Muscle layer of duodenum (tissue), 2 donors: Measurements from ENCODE around the gene NPB.

Source experiments
- H3K27ac ChIP-seq: one replicate; pipeline ENCODE4 v1.7.0; 2013; ENCODE audit warnings: mild to moderate bottlenecking, low read length
- H3K27me3 ChIP-seq: one replicate; pipeline ENCODE4 v1.7.0; 2013; ENCODE audit warnings: low read depth, mild to moderate bottlenecking, control low read depth, low read length
- H3K36me3 ChIP-seq, 2 donors: one replicate each; pipeline ENCODE4 v1.7.0; 2013; ENCODE audit warnings: low read length in 2 of 2, control low read depth in 1 of 2, mild to moderate bottlenecking in 1 of 2; ENCODE audit not compliant: insufficient read depth in 2 of 2, control insufficient read depth in 1 of 2
- H3K4me1 ChIP-seq, 2 donors: one replicate each; pipeline ENCODE4 v1.7.0; 2013; ENCODE audit warnings: low read length in 2 of 2, mild to moderate bottlenecking in 2 of 2, control low read depth in 1 of 2, moderate library complexity in 1 of 2; ENCODE audit not compliant: insufficient read depth in 2 of 2, control insufficient read depth in 1 of 2
- H3K4me3 ChIP-seq, 2 donors: one replicate each; pipeline ENCODE4 v1.7.0; 2013; ENCODE audit warnings: low read length in 2 of 2, low read depth in 1 of 2, mild to moderate bottlenecking in 1 of 2
- H3K9me3 ChIP-seq, 2 donors: one replicate each; pipeline ENCODE4 v1.7.0; 2013; ENCODE audit warnings: low read length in 2 of 2, control low read depth in 1 of 2, mild to moderate bottlenecking in 1 of 2; ENCODE audit not compliant: control insufficient read depth in 1 of 2
- donor health status: healthy.

NPB gene

DNA sequence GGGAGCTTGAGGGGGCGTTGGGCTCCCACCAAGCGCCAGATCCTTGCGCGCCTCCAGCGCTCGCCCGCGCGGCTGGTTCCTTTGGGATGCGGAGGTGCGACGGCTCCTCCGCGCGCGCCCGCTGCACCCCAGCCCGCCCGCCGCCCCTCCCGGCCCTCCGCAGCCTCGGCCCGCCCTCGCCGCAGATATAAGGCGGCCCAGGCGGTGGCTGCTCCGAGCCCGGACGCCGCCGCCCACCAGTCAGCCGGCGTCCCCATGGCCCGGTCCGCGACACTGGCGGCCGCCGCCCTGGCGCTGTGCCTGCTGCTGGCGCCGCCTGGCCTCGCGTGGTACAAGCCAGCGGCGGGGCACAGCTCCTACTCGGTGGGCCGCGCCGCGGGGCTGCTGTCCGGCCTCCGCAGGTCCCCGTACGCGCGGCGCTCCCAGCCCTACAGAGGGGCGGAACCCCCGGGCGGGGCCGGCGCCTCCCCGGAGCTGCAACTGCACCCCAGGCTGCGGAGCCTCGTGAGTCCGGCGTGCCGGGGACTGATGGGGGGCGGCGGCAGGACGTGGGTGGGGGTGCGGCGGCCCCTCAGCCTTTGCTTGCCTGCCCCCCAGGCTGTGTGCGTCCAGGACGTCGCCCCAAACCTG lies at the start of gene NPB:
NPB (plus strand) TSS at position 216 of the 630 bp plus-strand sequence; CDS start at position 256, 40 bp downstream.
- peaks cover 20 to 40% of the 10 kb centered on the region in 2 donors for H3K36me3 ChIP-seq
- peaks cover 6% of the 10 kb centered on the region for H3K27me3 ChIP-seq
- no peak within 1 kb of the TSS for H3K27ac ChIP-seq
- H3K4me1 ChIP-seq, result peaks cover 0 to 15% of the 10 kb centered on the region in 2 donors
- peak within 1 kb of the TSS in 1 of 2 donors; percentile 45 for H3K4me3 ChIP-seq
- no peaks in the 10 kb centered on the region for H3K9me3 ChIP-seq

DNA sequence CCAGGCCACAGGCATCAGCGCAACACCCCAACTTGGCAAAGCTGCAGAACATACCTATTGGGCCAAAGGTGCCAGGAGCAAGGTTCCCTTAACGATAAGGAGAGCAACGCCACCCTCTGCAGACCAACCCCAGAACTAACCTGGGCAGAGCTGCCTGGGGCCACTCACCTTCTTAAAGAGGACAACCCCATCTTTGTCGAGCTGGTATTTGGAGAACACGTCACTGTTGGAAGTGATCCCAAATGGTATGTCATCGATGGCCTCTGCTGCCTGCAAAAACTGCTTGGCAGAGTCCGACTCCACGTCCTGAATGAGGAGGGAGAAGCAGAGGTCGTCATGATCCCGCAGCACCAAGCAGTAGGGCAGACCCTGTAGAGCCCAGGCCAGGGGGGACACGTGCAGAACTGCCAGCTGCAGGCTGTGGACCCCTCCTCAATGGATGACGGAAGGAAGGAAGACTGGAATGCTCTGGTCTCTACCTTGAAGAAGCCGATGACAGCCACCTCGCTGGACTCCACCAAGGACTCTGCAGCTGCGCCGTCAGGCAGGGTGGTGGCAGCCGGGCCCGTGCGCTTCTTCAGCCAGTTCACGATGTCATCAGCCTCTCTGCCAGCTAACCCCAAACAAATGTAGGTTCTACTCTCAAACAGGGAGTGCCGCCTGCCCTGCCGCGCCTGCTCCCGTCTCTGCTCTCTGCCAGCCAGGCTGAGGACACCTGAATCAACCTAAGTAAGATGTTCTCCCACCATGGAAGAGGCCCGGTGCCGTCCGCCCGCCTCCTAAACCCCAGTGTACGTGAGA lies 46.9 kb upstream of the NPB start:
- no peaks in the 10 kb centered on the region for H3K9me3 ChIP-seq
- H3K4me3 ChIP-seq, result no peak overlapping the region
- H3K36me3 ChIP-seq, result peaks cover 38 to 47% of the 10 kb centered on the region in 2 donors
- no peaks in the 10 kb centered on the region for H3K27me3 ChIP-seq
- H3K27ac ChIP-seq, result no peak overlapping the region
- H3K4me1 ChIP-seq, result peaks cover 5 to 24% of the 10 kb centered on the region in 2 donors

DNA sequence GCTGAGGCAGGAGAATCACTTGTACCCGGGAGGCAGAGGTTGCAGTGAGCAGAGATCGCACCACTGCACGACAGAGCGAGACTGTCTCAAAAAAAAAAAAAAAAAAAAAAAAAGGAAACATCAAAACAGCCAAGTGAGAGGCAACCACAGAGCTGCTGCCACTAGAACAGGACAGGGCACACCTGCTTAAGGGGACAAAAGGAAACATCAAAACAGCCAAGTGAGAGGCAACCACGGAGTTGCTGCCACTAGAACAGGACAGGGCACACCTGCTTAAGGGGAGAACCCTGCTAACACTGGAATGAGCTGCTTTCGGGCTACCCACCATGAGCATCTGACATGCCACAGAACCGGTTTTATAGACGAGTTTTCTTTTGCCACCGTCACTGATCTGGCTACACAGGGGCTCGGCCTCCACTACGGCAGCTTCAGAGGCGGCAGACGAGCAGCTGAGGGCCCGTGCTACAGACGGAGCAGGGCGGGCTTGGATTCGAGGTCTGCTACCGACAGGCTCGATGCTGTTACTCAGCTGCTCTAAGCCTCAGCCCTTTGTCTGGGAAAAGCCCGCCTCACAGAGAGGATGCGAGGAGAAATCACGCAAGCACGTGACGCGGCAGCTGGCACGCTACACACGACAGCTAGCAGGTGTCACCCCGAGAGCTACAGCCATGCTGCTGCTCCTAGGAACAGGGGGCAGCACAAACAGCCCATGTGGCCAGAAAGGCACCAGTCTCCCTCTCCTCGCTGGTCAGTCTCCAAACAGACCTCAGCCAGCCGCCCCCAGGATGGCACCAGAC lies 43.7 kb upstream of the NPB start:
- peak overlapping the region; percentile 84 to 92 for H3K4me3 ChIP-seq
- no peaks in the 10 kb centered on the region for H3K9me3 ChIP-seq
- peaks cover 5 to 45% of the 10 kb centered on the region in 2 donors for H3K4me1 ChIP-seq
- H3K27me3 ChIP-seq, result no peaks in the 10 kb centered on the region
- H3K36me3 ChIP-seq, result peaks cover 21 to 32% of the 10 kb centered on the region in 2 donors
- peak overlapping the region; percentile 92 for H3K27ac ChIP-seq

GRCh38 chr17:81858967-81859905 lies 42.8 kb upstream of the NPB start:
- peaks cover 16 to 28% of the 10 kb centered on the region in 2 donors for H3K36me3 ChIP-seq
- no peaks in the 10 kb centered on the region for H3K27me3 ChIP-seq
- no peaks in the 10 kb centered on the region for H3K9me3 ChIP-seq
- peak overlapping the region; percentile 92 for H3K27ac ChIP-seq
- H3K4me3 ChIP-seq, result peak overlapping the region; percentile 84 to 92
- peaks cover 5 to 49% of the 10 kb centered on the region in 2 donors for H3K4me1 ChIP-seq

- peak within 1 kb of the TSS; percentile 84 to 92 for H3K4me3 ChIP-seq
- peaks cover 5 to 42% of the 10 kb centered on the region in 2 donors for H3K4me1 ChIP-seq
- H3K36me3 ChIP-seq, result peaks cover 10 to 21% of the 10 kb centered on the region in 2 donors
- no peaks in the 10 kb centered on the region for H3K9me3 ChIP-seq
- no peaks in the 10 kb centered on the region for H3K27me3 ChIP-seq
- H3K27ac ChIP-seq, result peak within 1 kb of the TSS; percentile 94
Measured at GRCh38 chr17:81859906-81860755, 41.9 kb upstream of the NPB start, which contains the start of gene P4HB. TSS of gene P4HB (minus strand) at chr17:81860535. CDS start at chr17:81860471, 64 bp downstream.

DNA sequence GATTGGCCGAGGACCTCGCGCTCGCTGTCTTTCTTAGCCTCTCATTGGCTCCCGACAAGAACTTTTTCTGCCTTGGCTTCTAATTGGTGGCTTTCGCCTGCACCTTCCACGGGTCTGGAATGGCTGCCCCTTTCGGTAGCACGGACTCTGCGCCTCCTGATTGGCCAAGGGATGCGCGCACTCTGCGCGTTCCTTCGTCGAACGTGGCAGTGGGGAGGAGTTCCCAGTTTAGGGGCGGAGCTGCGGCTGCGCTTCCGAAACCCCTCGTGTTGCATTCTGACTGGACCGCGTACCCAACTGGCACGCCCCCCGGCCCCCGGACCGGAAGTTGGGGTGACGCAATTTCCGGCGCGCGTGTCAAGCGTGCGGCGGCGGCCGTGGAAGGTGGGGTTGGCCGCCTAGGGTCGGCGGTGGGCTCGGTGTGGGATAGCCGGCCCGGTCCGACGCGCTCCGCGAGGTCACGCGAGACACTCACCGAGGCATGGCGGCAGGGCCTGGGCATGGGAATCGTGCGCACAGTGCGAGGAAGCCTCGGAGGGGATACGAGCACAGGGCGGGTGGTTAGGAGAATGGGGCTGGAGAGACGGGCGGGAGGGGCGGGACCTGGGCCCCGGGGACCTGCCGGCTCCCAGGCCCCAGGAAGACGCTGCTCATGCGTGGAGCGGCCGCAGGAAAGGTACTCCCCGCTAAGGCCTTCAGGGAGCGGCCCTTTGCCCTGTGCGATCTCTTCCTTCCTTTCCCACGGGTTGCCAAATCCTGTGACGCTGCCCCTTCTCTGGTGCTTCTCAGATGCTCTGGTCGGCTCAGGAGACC lies 41.1 kb upstream of the NPB start:
- H3K36me3 ChIP-seq, result peaks cover 4 to 20% of the 10 kb centered on the region in 2 donors
- peak overlapping the region; percentile 69 to 71 for H3K4me3 ChIP-seq
- H3K27me3 ChIP-seq, result no peaks in the 10 kb centered on the region
- H3K9me3 ChIP-seq, result no peaks in the 10 kb centered on the region
- peaks cover 5 to 42% of the 10 kb centered on the region in 2 donors for H3K4me1 ChIP-seq
- H3K27ac ChIP-seq, result peak overlapping the region; percentile 94

- Histone ChIP-seq H3K36me3 (peaks cover 0 to 24% of the 10 kb centered on the region in 2 donors), H3K4me1 (peaks cover 5 to 64% of the 10 kb centered on the region in 2 donors), H3K27me3 (no peaks in the 10 kb centered on the region), H3K9me3 (no peaks in the 10 kb centered on the region), H3K4me3 (no peak overlapping the region), H3K27ac (peak overlapping the region; percentile 29)
Measured at GRCh38 chr17:81863123-81863675, 38.8 kb upstream of the NPB start.

DNA sequence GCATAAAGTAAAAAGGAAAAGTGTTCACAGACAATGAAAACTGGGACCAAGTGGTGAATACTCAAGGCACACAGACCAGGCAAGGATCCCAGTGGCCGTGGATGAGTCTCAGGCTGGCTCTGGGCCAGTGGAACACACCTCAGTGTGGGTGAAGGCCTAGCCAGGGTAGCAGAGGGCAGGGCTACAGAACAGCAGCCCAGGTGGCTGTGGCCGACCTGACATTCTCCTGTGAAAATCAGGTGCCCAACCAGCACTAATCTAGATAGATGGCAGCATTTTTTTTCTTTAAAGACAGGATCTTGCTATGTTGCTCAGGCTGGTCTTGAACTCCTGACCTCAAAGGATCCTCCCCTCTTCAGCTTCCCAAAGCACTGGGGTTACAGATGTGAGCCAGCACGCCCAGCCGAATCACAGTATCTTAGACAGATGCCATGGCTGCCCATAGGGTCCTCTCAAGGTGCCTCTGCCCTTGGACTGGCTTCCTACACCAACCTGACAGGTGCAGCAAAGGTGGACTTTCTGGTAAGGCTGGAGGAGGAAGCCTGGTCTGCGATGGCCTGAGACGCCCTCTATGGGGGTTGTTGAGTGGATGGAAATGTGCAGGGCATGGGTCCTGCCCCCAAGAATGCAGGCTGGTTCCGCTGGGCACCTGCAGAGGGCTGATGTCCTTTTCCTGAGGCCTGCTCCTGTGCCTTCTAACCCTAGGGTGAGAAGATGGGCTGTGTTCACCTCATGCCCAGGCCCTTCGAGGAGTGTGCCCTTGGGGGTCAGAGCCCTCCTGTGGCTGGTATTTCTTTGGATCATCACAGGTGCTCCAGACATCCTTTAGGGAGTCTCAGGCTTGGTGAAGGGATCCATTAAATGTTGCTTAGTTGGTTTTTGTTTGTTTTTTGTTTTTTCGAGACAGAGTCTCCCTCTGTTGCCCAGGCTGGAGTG lies 37.9 kb upstream of the NPB start:
- peak overlapping the region; percentile 69 for H3K27ac ChIP-seq
- no peaks in the 10 kb centered on the region for H3K27me3 ChIP-seq
- peaks cover 0 to 31% of the 10 kb centered on the region in 2 donors for H3K36me3 ChIP-seq
- no peaks in the 10 kb centered on the region for H3K9me3 ChIP-seq
- H3K4me3 ChIP-seq, result no peak overlapping the region
- H3K4me1 ChIP-seq, result peaks cover 4 to 63% of the 10 kb centered on the region in 2 donors
